MM.1S (cell line): ENCODE data around the gene FARS2.

Experiments used
- EZH2 ChIP-seq: fragments of 300-600 bp; sonication (generic); optimal IDR thresholded peaks from 2 replicates; pipeline ENCODE3; 2017; ENCODE audit warnings: low read depth, mild to moderate bottlenecking, antibody characterized with exemption, low read length, mixed read lengths
- EZH2phosphoT487 ChIP-seq: fragments of 300-600 bp; sonication (generic); IDR thresholded peaks from 2 replicates; pipeline ENCODE4 v1.6.1; 2018; ENCODE audit warnings: antibody characterized with exemption, low read length
- TF ChIP-seq, protein P1 (sequence below): fragments of 300-600 bp; sonication (generic); IDR thresholded peaks from 2 replicates; pipeline ENCODE4 v1.5.1; 2016; ENCODE audit warnings: antibody characterized with exemption, low read length, mixed read lengths

DNA sequence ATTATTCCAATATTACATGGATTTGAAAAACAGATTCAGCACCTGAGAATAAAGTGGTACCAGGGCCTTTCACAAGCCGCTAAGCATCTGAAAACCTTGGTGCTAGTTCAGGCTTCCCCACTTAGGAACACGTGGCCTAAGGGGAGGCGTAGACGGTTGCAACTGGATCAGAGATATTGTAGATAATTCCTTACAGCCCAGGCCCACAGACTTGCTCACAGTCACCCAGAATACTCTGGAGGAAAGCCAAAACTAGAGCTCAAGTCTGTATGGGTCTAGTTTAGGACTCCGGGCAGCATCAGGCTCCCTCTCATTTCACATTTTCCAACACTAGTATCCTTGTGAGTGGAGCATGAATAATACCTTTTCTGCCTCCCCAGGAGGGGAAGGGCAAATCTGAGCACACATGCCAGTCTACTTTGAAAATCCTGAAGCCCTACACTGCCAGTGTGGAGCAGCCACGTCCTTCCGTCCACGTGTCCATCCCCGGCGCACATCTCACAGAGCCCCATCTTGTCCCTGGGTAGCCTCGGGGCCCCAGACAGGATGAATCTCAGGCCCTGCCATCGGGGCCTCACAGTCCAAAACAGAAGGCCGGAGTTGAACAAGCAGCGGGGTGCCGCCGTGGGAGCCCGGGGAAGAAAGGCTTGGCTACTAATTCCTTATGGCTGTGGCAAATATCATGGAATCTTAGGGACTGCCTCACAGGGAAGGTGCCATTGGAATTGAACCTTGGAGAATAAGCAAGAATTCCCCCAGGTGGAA, 446.1 kb downstream of the FARS2 start:
- no peak for TF ChIP-seq EZH2
- TF ChIP-seq, protein P1, sequence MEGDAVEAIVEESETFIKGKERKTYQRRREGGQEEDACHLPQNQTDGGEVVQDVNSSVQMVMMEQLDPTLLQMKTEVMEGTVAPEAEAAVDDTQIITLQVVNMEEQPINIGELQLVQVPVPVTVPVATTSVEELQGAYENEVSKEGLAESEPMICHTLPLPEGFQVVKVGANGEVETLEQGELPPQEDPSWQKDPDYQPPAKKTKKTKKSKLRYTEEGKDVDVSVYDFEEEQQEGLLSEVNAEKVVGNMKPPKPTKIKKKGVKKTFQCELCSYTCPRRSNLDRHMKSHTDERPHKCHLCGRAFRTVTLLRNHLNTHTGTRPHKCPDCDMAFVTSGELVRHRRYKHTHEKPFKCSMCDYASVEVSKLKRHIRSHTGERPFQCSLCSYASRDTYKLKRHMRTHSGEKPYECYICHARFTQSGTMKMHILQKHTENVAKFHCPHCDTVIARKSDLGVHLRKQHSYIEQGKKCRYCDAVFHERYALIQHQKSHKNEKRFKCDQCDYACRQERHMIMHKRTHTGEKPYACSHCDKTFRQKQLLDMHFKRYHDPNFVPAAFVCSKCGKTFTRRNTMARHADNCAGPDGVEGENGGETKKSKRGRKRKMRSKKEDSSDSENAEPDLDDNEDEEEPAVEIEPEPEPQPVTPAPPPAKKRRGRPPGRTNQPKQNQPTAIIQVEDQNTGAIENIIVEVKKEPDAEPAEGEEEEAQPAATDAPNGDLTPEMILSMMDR, result no peak
- TF ChIP-seq EZH2phosphoT487, result no peak
